Fibroblast of the conjunctiva (primary cell): ENCODE data around the gene TRIM59.
A peak's percentile ranks its signal among the peaks of the same experiment; 100 is the strongest.

Experiments used
- DNase-seq: peaks from one replicate; pipeline ENCODE4 v3.0.0-alpha.2; 2010; ENCODE audit warnings: low read depth

TRIM59 gene

DNA sequence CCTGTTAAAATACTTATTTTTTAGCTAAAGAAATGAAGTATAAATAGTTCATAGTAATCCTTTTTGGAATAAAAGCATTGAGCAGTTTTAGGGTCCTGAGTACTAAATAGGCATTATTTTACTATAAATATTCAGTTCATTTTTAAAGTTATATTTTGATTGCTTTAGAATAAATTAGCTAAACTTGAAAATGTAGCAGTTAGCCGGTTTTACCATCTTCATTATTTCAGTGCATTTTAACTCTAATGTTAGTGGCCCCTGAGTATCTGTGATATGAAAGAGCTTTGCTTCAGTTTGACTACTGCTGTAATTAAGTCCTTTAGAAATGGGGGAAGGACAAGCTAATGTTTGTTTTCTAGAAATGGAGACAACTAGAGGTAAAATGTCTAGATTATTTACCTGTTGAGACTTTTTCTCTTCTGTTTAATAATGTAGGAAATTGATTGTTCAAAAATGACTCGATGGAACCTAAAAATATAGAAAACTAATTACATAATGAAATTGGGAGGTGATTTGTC is 46.5 kb downstream of the TRIM59 start:
- DNase-seq = no peak

GRCh38 chr3:160402221-160403027 is 47.2 kb downstream of the TRIM59 start:
- DNase-seq = no peak

DNA sequence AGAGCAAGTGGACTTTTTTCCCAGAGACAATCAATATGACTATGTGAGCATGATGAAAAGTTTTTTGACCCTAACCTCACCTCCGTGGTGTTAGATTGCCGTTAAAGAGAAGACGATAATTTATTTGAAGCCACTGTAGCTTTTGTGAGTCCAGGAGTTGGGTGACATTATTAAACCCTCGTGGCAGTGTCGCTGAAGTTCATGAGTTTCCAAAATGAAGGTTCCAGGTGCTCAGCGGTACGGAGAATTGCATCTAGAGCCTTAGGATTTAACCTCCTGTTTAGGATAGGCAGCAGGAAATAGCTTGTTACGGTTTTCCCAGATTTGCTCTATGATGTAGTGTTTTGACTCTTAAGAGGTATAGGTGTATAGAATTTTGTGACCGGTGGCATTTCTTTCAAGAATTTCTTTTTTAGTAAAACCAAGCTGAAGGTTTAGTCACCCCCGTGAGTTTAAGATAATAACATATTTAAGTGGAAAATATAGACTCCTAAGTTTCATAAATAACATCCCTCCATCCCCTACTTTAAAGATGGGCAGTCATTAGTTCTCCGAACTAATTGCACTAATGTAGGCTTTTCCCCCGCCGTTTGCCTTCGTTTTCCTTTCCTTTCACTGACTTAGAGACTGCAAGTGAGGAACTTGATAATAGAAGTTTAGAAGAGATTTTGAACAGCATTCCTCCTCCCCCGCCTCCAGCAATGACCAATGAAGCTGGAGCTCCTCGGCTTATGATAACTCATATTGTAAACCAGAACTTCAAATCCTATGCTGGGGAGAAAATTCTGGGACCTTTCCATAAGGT is 48.1 kb downstream of the TRIM59 start:
- peak; percentile 33 for DNase-seq

DNA sequence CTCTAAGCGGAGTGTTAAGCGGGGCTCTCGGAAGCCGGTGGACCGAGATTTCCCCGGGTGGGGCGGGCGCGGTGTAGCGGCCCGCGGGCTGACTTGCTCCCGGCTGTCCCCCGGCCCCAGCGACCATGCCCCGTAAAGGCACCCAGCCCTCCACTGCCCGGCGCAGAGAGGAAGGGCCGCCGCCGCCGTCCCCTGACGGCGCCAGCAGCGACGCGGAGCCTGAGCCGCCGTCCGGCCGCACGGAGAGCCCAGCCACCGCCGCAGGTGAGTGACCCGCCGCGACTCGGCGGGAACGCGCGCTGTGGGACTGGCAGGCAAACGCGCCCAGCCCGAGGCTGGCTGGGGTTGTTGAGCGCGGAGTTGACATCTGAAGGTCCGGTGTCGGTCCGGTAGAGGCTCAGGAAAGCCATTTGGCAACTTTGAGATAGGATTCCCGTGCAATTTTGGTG is 48.9 kb downstream of the TRIM59 start:
- DNase-seq = no peak

- DNase-seq = no peak
Observed at GRCh38 chr3:160400030-160400701, 49.4 kb downstream of the TRIM59 start.

- peak; percentile 93 for DNase-seq
Observed at GRCh38 chr3:160399125-160400029, 50.2 kb downstream of the TRIM59 start, which contains the start of the genes IFT80 and SMC4. Gene IFT80 (minus strand): TSS chr3:160399225. CDS start chr3:160384600, 14,625 bp downstream. Gene SMC4 (plus strand): TSS chr3:160399650. CDS start chr3:160400827, 1,177 bp downstream.

DNA sequence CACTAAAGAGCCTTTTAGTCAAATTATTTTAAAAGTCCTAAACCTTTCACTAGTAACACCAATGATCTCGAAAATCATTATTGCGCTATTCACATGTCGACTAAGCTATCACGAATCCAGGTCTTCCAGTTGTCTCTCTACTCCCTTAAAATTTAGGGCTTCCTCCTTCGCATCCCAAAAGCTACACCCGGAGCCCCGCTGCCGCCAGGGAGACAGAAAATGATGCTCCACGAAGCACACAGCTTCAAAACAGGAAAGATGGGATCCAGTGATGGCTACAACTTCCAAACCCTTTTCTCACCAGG is 50.8 kb downstream of the TRIM59 start:
- no peak for DNase-seq

- DNase-seq = no peak
Observed at GRCh38 chr3:160395297-160395696, 54.3 kb downstream of the TRIM59 start.

DNA sequence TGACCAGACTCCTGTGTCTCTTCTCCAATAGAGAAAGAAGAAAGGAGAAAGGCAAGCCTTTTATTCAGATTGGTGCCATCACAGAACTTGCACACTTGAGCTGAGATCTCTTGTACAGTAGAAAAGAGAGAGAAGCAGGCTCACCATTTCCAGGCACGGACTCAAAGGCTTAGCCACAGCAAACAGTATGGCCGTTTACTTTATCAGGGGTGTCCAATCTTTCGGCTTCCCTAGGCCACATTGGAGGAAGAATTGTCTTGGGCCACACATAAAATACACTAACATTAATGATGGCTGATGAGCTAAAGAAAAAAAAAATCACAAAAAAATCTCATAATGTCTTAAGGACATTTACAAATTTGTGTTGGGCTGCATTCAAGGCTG is 55.6 kb downstream of the TRIM59 start:
- DNase-seq = no peak

GRCh38 chr3:160393346-160394008 is 56.1 kb downstream of the TRIM59 start:
- no peak for DNase-seq

- DNase-seq = no peak
Observed at GRCh38 chr3:160392798-160393197, 56.8 kb downstream of the TRIM59 start.

DNA sequence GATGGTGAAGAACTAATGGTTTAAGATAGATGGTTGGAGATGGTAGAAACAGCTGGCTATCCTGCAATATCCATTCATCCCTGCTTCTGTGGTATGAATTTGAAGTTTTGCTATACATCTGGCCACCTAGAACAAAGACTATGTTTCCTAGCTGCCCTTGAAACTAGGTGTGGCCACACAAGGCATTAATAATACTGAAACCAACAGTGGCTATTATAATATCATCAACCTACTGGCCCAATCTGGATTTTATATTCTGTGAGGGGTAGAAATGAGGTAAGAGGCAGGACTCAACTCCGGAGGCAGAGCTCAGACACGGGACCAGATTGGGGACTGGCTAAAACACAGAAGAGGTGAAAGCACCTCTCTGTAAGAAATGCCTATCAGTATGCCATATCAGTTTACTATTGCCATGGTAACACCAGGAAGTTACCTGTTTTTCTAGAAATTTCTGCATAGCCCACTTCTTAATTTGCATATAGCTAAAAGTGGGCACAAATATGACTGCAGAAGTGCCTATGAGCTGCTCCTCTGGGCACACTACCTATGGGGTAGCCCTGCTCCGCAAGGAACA is 58.9 kb downstream of the TRIM59 start:
- DNase-seq = no peak
